Fibroblast of mammary gland (primary cell): ENCODE data around the gene RAB31.

Source experiments
- DNase-seq: peaks from one replicate; pipeline ENCODE4 v3.0.0-alpha.2; 2010; ENCODE audit warnings: low read depth
- H3K4me3 ChIP-seq: 2 replicates; pipeline ENCODE4 v1.5.1; 2011; ENCODE audit warnings: low read depth, mild to moderate bottlenecking, low read length, moderate library complexity; ENCODE audit not compliant: control insufficient read depth
- CTCF ChIP-seq: conservative IDR thresholded peaks from 2 replicates; pipeline ENCODE4 v1.5.1; 2011; ENCODE audit warnings: low read depth, low read length, inconsistent platforms; ENCODE audit not compliant: control insufficient read depth, insufficient read depth

Gene RAB31

GRCh38 chr18:9831036-9831722, 123.1 kb downstream of the RAB31 start:
- DNase-seq: no peak
- TF ChIP-seq CTCF: no peak
- no peak overlapping the region for H3K4me3 ChIP-seq

GRCh38 chr18:9831723-9832199, 123.7 kb downstream of the RAB31 start:
- no peak for DNase-seq
- no peak overlapping the region for H3K4me3 ChIP-seq
- no peak for TF ChIP-seq CTCF

- TF ChIP-seq CTCF: no peak
- no peak for DNase-seq
- no peak overlapping the region for H3K4me3 ChIP-seq
Observed at GRCh38 chr18:9832871-9833270, 124.8 kb downstream of the RAB31 start.

- H3K4me3 ChIP-seq: no peak overlapping the region
- TF ChIP-seq CTCF: no peak
- DNase-seq: no peak
Observed at GRCh38 chr18:9834551-9834950, 126.5 kb downstream of the RAB31 start.

GRCh38 chr18:9835113-9835755, 127.1 kb downstream of the RAB31 start:
- TF ChIP-seq CTCF: no peak
- no peak overlapping the region for H3K4me3 ChIP-seq
- no peak for DNase-seq

GRCh38 chr18:9835825-9836224, 127.7 kb downstream of the RAB31 start:
- no peak for TF ChIP-seq CTCF
- DNase-seq: no peak
- H3K4me3 ChIP-seq: no peak overlapping the region
